ENCODE measurements around the gene GDE1. TPM values are rescaled to one million over a fixed set of nuclear protein-coding genes. Genes with fewer than 3 reads are reported as not detected.

Gene GDE1
- total and polyA plus RNA-seq, 12 donors: 20.1 to 91.8 (median 64.1) TPM

GRCh38 chr16:19481769-19482168 lies 40.1 kb downstream of the GDE1 start:
- intact Hi-C loops (cut with DNase I): no loop called here

GRCh38 chr16:19481296-19481695 lies 40.6 kb downstream of the GDE1 start:
- H3K27ac ChIP-seq: no peak overlapping the region
- no peaks in the 10 kb centered on the region for H3K9me3 ChIP-seq (replicated peaks in 1 of 3)
- no peaks in the 10 kb centered on the region for H3K27me3 ChIP-seq
- H3K4me1 ChIP-seq (replicated peaks in 1 of 2): no peaks in the 10 kb centered on the region
- WGBS, 4 donors: 55 to 85% (median 80%) methylated on average over 2 of the region's 2 CpGs
- intact Hi-C loops (cut with DNase I): no loop called here
- DNase-seq: no peak
- TF ChIP-seq CTCF (IDR thresholded peaks at IDR 0.05) (no peak), POLR2A (IDR thresholded peaks at IDR 0.05) (no peak)
- no peaks in the 10 kb centered on the region for H3K36me3 ChIP-seq (replicated peaks in 1 of 2)
- no peak overlapping the region for H3K4me3 ChIP-seq

More at GRCh38 chr16:19481769-19482168, 40.1 kb downstream of the GDE1 start:
- no peaks in the 10 kb centered on the region for H3K36me3 ChIP-seq (replicated peaks in 1 of 2)
- no peak for TF ChIP-seq CTCF (IDR thresholded peaks at IDR 0.05)
- H3K4me1 ChIP-seq (replicated peaks in 1 of 2): no peaks in the 10 kb centered on the region
- H3K9me3 ChIP-seq (replicated peaks in 1 of 3): no peaks in the 10 kb centered on the region
- H3K4me3 ChIP-seq: no peak overlapping the region
- H3K27me3 ChIP-seq: no peaks in the 10 kb centered on the region
- no peak overlapping the region for H3K27ac ChIP-seq
- DNase-seq: no peak
- WGBS, 4 donors: 81 to 89% (median 85%) methylated on average over 5 of the region's 5 CpGs

- DNase-seq: no peak
- no peak overlapping the region for H3K27ac ChIP-seq
- no peaks in the 10 kb centered on the region for H3K27me3 ChIP-seq
- H3K36me3 ChIP-seq (replicated peaks in 1 of 2): no peaks in the 10 kb centered on the region
- 70 to 81% (median 77%) methylated on average over 3 of the region's 3 CpGs for WGBS, 4 donors
- no peaks in the 10 kb centered on the region for H3K4me1 ChIP-seq (replicated peaks in 1 of 2)
- no peaks in the 10 kb centered on the region for H3K9me3 ChIP-seq (replicated peaks in 1 of 3)
- H3K4me3 ChIP-seq: no peak overlapping the region
- intact Hi-C loops (cut with DNase I): loop anchor here in 1 of 2 donors (10.0 kb wide), 1 partner anchor 65 kb away; the partner anchor contains the start of gene TMC5
- no peak for TF ChIP-seq POLR2A (IDR thresholded peaks at IDR 0.05)
- TF ChIP-seq CTCF (IDR thresholded peaks at IDR 0.05): no peak
These were observed 42.6 kb downstream of the GDE1 start for GRCh38 chr16:19479302-19479721.

- no peaks in the 10 kb centered on the region for H3K4me1 ChIP-seq (replicated peaks in 1 of 2)
- TF ChIP-seq CTCF (IDR thresholded peaks at IDR 0.05) (no peak), POLR2A (IDR thresholded peaks at IDR 0.05) (no peak)
- H3K9me3 ChIP-seq (replicated peaks in 1 of 3): no peaks in the 10 kb centered on the region
- H3K36me3 ChIP-seq (replicated peaks in 1 of 2): no peaks in the 10 kb centered on the region
- intact Hi-C loops (cut with DNase I): loop anchor here in 1 of 2 donors (10.0 kb wide), 1 partner anchor 64 kb away; the partner anchor contains the start of gene TMC5
- no peak overlapping the region for H3K27ac ChIP-seq
- no peak for DNase-seq
- WGBS, 4 donors: 75 to 91% (median 77%) methylated on average over 1 of the region's 1 CpG
- H3K4me3 ChIP-seq: no peak overlapping the region
- H3K27me3 ChIP-seq: no peaks in the 10 kb centered on the region
These were observed 43.4 kb downstream of the GDE1 start for GRCh38 chr16:19478505-19478904.
